ENCODE measurements around the gene GOLGA8O. TPM values are rescaled to one million over a fixed set of nuclear protein-coding genes. Genes with fewer than 3 reads are reported as not detected.
"Not testable (repeated sequence)": the region's sequence is repeated elsewhere in the genome, so short reads cannot be mapped to it uniquely, and the experiment has no call there.

The GOLGA8O gene
- total and polyA plus RNA-seq, 7 donors = 0.36 to 1.4 TPM; not detected in 5

DNA sequence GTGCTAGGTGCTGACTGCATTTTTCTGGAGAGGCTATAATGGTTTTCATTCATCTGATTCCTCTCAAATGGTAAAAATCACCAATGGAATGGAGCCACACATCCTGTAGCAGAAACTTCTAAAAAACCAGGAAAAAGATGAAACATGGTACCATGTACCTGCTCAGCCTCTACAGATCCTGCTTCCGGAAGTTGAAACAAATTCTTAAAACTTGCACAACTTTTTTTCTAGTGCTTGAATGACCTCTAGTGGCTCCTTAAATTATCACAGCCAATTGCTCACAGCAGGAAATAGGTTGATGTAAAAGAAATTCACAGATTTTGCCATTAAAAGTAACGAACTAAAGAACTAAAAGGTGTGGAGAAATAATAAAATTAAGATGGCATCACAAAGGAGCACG is 47.5 kb downstream of the GOLGA8O start:
- H3K27me3 ChIP-seq; H3K4me1 ChIP-seq; H3K9me3 ChIP-seq; H3K27ac ChIP-seq; H3K4me3 ChIP-seq; DNase-seq; intact Hi-C loops (cut with DNase I); H3K36me3 ChIP-seq: not testable (repeated sequence)
- WGBS, 2 donors = 0% methylated on average over 2 of the region's 3 CpGs
- TF ChIP-seq, protein P1, sequence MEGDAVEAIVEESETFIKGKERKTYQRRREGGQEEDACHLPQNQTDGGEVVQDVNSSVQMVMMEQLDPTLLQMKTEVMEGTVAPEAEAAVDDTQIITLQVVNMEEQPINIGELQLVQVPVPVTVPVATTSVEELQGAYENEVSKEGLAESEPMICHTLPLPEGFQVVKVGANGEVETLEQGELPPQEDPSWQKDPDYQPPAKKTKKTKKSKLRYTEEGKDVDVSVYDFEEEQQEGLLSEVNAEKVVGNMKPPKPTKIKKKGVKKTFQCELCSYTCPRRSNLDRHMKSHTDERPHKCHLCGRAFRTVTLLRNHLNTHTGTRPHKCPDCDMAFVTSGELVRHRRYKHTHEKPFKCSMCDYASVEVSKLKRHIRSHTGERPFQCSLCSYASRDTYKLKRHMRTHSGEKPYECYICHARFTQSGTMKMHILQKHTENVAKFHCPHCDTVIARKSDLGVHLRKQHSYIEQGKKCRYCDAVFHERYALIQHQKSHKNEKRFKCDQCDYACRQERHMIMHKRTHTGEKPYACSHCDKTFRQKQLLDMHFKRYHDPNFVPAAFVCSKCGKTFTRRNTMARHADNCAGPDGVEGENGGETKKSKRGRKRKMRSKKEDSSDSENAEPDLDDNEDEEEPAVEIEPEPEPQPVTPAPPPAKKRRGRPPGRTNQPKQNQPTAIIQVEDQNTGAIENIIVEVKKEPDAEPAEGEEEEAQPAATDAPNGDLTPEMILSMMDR (IDR thresholded peaks at IDR 0.05) = peak in 1 of 4 experiments; percentile 32

DNA sequence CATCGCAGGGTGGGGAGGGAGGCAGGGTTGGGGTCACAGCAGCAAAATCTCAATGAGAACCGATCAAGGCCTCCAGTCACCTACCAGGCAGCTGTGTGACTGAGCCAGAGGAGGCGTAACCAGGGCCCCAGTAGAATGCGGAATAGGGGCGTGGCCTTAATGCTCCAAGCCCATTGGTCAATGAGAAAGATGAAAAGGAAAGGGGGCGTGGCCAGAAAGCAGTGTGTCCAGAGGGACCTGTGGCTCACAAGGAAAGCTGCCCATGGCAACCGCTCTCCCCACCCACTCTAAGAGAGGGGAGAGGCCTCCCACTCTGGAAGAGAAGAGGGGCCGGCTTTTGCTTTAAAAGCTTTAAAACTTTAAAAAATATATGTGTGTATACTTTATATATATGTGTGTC is 52.2 kb downstream of the GOLGA8O start, which contains the start of gene GOLGA8K:
Gene GOLGA8K (minus strand): TSS at position 101 of the 400 bp plus-strand sequence. CDS start 98 bp downstream, at position 3.
- H3K4me1 ChIP-seq; DNase-seq; H3K36me3 ChIP-seq; H3K9me3 ChIP-seq; H3K4me3 ChIP-seq; H3K27ac ChIP-seq; intact Hi-C loops (cut with DNase I); H3K27me3 ChIP-seq: not testable (repeated sequence)
- WGBS, 2 donors = no CpG with 5 or more reads among the region's 8 CpGs

DNA sequence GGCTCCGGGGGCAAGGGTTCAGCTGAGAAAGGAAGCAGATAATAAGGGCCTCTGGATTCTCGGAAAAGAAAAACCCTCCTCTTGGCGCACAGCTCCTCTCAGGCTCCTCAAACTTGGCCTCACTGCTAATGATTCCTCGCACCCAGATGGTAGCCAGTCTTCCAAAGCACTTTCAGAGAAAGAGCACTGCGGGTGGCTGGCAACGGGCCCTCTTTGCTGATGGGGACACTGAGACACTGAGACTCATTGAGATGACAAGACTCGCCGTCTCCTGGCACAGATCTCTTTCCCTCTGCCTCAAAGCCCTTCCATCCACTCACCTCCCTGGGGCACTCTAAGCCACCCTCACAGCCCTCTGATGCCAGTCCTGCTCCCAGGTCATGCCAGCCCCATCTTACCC is 58.9 kb downstream of the GOLGA8O start:
- H3K27ac ChIP-seq; H3K27me3 ChIP-seq; H3K9me3 ChIP-seq; DNase-seq; H3K36me3 ChIP-seq; intact Hi-C loops (cut with DNase I); H3K4me3 ChIP-seq; H3K4me1 ChIP-seq: not testable (repeated sequence)
- 89 to 93% methylated on average over 3 of the region's 8 CpGs for WGBS, 2 donors

Small RNAs within 50 kb of the gene (small RNA-seq; reads per million reads assigned to genes)
- gene AC135983.5 (0 reads per million in 3 donors), gene RF00096 (0 reads per million in 3 donors), gene RN7SL539P (0 reads per million in 3 donors)

Other genes with a start within 250 kb of the GOLGA8O start
- gene GOLGA8K, start 52.3 kb downstream of the GOLGA8O start, total RNA-seq = 1 to 10 TPM in 1 of 4 donors, under 1 TPM in 2, not detected in 1; 0.36 to 1.1 (median 0.99) TPM
- 1 to 10 TPM in 1 of 3 donors, under 1 TPM in 1, not detected in 1; 0.25 to 1.2 TPM for gene GOLGA8K, start 52.3 kb downstream of the GOLGA8O start, polyA plus RNA-seq
- gene GOLGA8N, start 137.8 kb upstream of the GOLGA8O start, total RNA-seq = 10 to 100 TPM in 2 of 4 donors, 1 to 10 TPM in 2; 7.7 to 22.7 (median 10.3) TPM
- gene GOLGA8N, start 137.8 kb upstream of the GOLGA8O start, polyA plus RNA-seq = 1 to 10 TPM in 2 of 3 donors, under 1 TPM in 1; 0.46 to 5.3 (median 1.8) TPM
- 1 to 10 TPM in 3 of 4 donors, under 1 TPM in 1; 0.99 to 3.6 (median 1.3) TPM for gene ARHGAP11A, start 159.9 kb upstream of the GOLGA8O start, total RNA-seq
- gene ARHGAP11A, start 159.9 kb upstream of the GOLGA8O start, polyA plus RNA-seq = 10 to 100 TPM in 1 of 3 donors, 1 to 10 TPM in 2; 3.5 to 12.3 (median 7.2) TPM
- gene SCG5, start 186.1 kb upstream of the GOLGA8O start, total RNA-seq = 1 to 10 TPM; 2.2 to 10.0 (median 3.7) TPM
- 1 to 10 TPM; 2.8 to 5.7 (median 3.0) TPM for gene SCG5, start 186.1 kb upstream of the GOLGA8O start, polyA plus RNA-seq